H1 (cell line): Measurements from ENCODE around the gene CNN3. TPM values are rescaled to one million over a fixed set of nuclear protein-coding genes. Genes with fewer than 3 reads are reported as not detected.
A peak's percentile ranks its signal among the peaks of the same experiment; 100 is the strongest.

Source experiments
- CTCF ChIA-PET: fragments of 300-600 bp; sonication (Branson Sonifier 250); formaldehyde crosslinking; loops from one replicate; lab custom pipeline; 2021; ENCODE audit not compliant: partially characterized antibody; lab: Charles Lee
- POLR2A ChIA-PET: fragments of 300-600 bp; sonication (Branson Sonifier 250); formaldehyde crosslinking; loops from one replicate; lab custom pipeline; 2021; ENCODE audit warnings: inconsistent platforms; ENCODE audit not compliant: partially characterized antibody; lab: Charles Lee
- DNase-seq, 2 experiments: peaks; one replicate each; pipeline versions ENCODE4 v3.0.0 to v3.0.0-alpha.2; 2010 to 2022; ENCODE audit warnings: low spot score in 2 of 2, low read depth in 1 of 2, mixed read lengths in 1 of 2
- FAIRE-seq: peaks from 2 replicates; lab custom pipeline; 2011; peaks lifted over from hg19 to GRCh38; lab: Jason Lieb, UNC
- H2AFZ ChIP-seq: 2 replicates; pipeline ENCODE4 v1.8.1; 2012; ENCODE audit warnings: low read length, inconsistent platforms
- H2AK5ac ChIP-seq: 2 replicates; pipeline ENCODE4 v1.6.1; 2013; ENCODE audit warnings: low read depth, low read length
- H2BK120ac ChIP-seq: replicated peaks from 2 replicates; pipeline ENCODE3; 2013; ENCODE audit warnings: low read depth, low read length, inconsistent platforms
- H2BK12ac ChIP-seq: 2 replicates; pipeline ENCODE4 v1.6.1; 2013; ENCODE audit warnings: low read depth, low read length
- H2BK15ac ChIP-seq: 2 replicates; pipeline ENCODE4 v1.6.1; 2013; ENCODE audit warnings: low read length
- H2BK20ac ChIP-seq: 2 replicates; pipeline ENCODE4 v1.6.1; 2013; ENCODE audit warnings: low read length
- H2BK5ac ChIP-seq: 2 replicates; pipeline ENCODE4 v1.6.1; 2013; ENCODE audit warnings: low read depth, low read length
- H3K14ac ChIP-seq: 2 replicates; pipeline ENCODE4 v1.6.1; 2013; ENCODE audit warnings: inconsistent platforms; ENCODE audit not compliant: insufficient read length
- H3K18ac ChIP-seq: 2 replicates; pipeline ENCODE4 v1.6.1; 2013; ENCODE audit warnings: low read length; ENCODE audit errors: extremely low read depth
- H3K23ac ChIP-seq: 2 replicates; pipeline ENCODE4 v1.6.1; 2013; ENCODE audit warnings: inconsistent platforms; ENCODE audit not compliant: insufficient read length
- H3K23me2 ChIP-seq: 2 replicates; pipeline ENCODE4 v1.6.1; 2013; ENCODE audit warnings: low read depth, low read length
- H3K27ac ChIP-seq: 2 replicates; pipeline ENCODE4 v1.6.1; 2011; ENCODE audit warnings: low read depth, low read length, inconsistent platforms
- H3K27me3 ChIP-seq, 4 experiments: replicated peaks in 1 of 4; 1 replicate in 1 of 4; 2 replicates in 3 of 4; pipeline versions ENCODE4 v1.6.1 to v1.8.1; 2011 to 2013; ENCODE audit warnings: low read length in 3 of 4, mild to moderate bottlenecking in 3 of 4, inconsistent platforms in 2 of 4, mixed read lengths in 2 of 4, moderate library complexity in 1 of 4; ENCODE audit not compliant: control insufficient read depth in 3 of 4, insufficient read depth in 3 of 4; ENCODE audit errors: extremely low read depth in 1 of 4
- H3K36me3 ChIP-seq, 4 experiments: 2 replicates each; pipeline versions ENCODE4 v1.6.1 to v1.8.1; 2011 to 2013; ENCODE audit warnings: mild to moderate bottlenecking in 4 of 4, low read length in 3 of 4, moderate library complexity in 2 of 4, control low read depth in 1 of 4, inconsistent platforms in 1 of 4; ENCODE audit not compliant: insufficient read depth in 4 of 4, control insufficient read depth in 2 of 4
- H3K4ac ChIP-seq: replicated peaks from 2 replicates; pipeline ENCODE3; 2013; ENCODE audit warnings: low read length, low read depth, mixed read lengths, inconsistent platforms; ENCODE audit not compliant: insufficient read length
- H3K4me1 ChIP-seq, 4 experiments: replicated peaks in 1 of 4; 1 replicate in 1 of 4; 2 replicates in 3 of 4; pipeline versions ENCODE4 v1.6.1 to v1.8.1; 2011 to 2013; ENCODE audit warnings: low read length in 3 of 4, inconsistent platforms in 2 of 4, mixed read lengths in 1 of 4; ENCODE audit not compliant: insufficient read depth in 4 of 4, control insufficient read depth in 3 of 4
- H3K4me2 ChIP-seq, 2 experiments: 2 replicates each; pipeline versions ENCODE4 v1.6.1 to v1.8.1; 2011 to 2013; ENCODE audit warnings: low read depth in 2 of 2, low read length in 2 of 2, control low read depth in 1 of 2, inconsistent platforms in 1 of 2, mild to moderate bottlenecking in 1 of 2; ENCODE audit not compliant: insufficient read depth in 1 of 2
- H3K4me3 ChIP-seq, 4 experiments: fragments of 200-600, 300-600 bp in 1 of 4; sonication (generic), shearing (Covaris generic), sonication (Bioruptor Twin) in 1 of 4; 2 replicates each; pipeline versions ENCODE4 v1.5.1 to v1.8.1; 2011 to 2016; ENCODE audit warnings: low read length in 4 of 4, low read depth in 3 of 4, control low read depth in 2 of 4, inconsistent platforms in 2 of 4, mild to moderate bottlenecking in 2 of 4, mixed read lengths in 1 of 4, moderate library complexity in 1 of 4; ENCODE audit not compliant: insufficient read depth in 2 of 4; ENCODE audit errors: extremely low read depth in 1 of 4
- H3K56ac ChIP-seq: replicated peaks from 2 replicates; pipeline ENCODE3; 2013; ENCODE audit warnings: low read depth, mild to moderate bottlenecking, mixed read lengths, low read length, inconsistent platforms; ENCODE audit not compliant: insufficient read length
- H3K79me1 ChIP-seq: 2 replicates; pipeline ENCODE4 v1.6.1; 2013; ENCODE audit warnings: low read depth, low read length, control low read depth
- H3K79me2 ChIP-seq, 2 experiments: 2 replicates each; pipeline versions ENCODE4 v1.6.1 to v1.8.1; 2012 to 2013; ENCODE audit warnings: low read length in 2 of 2, mild to moderate bottlenecking in 2 of 2, inconsistent platforms in 1 of 2; ENCODE audit not compliant: insufficient read depth in 2 of 2, control insufficient read depth in 1 of 2
- H3K9ac ChIP-seq, 4 experiments: replicated peaks in 1 of 4; 1 replicate in 1 of 4; 2 replicates in 3 of 4; pipeline versions ENCODE4 v1.6.1 to v1.8.1; 2011 to 2013; ENCODE audit warnings: low read depth in 3 of 4, low read length in 3 of 4, control low read depth in 2 of 4, mild to moderate bottlenecking in 2 of 4, moderate library complexity in 2 of 4, inconsistent platforms in 1 of 4; ENCODE audit errors: extremely low read depth in 1 of 4
- H3K9me3 ChIP-seq, 2 experiments: 2 replicates each; pipeline versions ENCODE4 v1.6.1 to v1.8.1; 2012 to 2013; ENCODE audit warnings: mild to moderate bottlenecking in 2 of 2, moderate library complexity in 2 of 2, control low read depth in 1 of 2, inconsistent platforms in 1 of 2, low read depth in 1 of 2, low read length in 1 of 2, mixed read lengths in 1 of 2; ENCODE audit not compliant: insufficient read depth in 2 of 2
- H4K20me1 ChIP-seq, 2 experiments: replicated peaks in 1 of 2; 2 replicates each; pipeline versions ENCODE3 to v1.8.1; 2011 to 2013; ENCODE audit warnings: inconsistent platforms in 2 of 2, low read length in 2 of 2, mild to moderate bottlenecking in 1 of 2; ENCODE audit not compliant: insufficient read depth in 2 of 2, control insufficient read depth in 1 of 2
- H4K5ac ChIP-seq: 2 replicates; pipeline ENCODE4 v1.6.1; 2013; ENCODE audit warnings: low read length, low read depth, mixed read lengths, inconsistent platforms; ENCODE audit not compliant: insufficient read length
- H4K8ac ChIP-seq: 2 replicates; pipeline ENCODE4 v1.8.0; 2013; ENCODE audit warnings: mild to moderate bottlenecking, moderate library complexity, low read length, inconsistent platforms; ENCODE audit not compliant: insufficient read depth; ENCODE audit errors: extremely low read depth
- H4K91ac ChIP-seq: replicated peaks from 2 replicates; pipeline ENCODE3; 2013; ENCODE audit warnings: low read length, mixed read lengths, inconsistent platforms; ENCODE audit not compliant: insufficient read length
- CBX8 ChIP-seq: fragments of 300-800, 300-1000 bp; sonication (generic); IDR thresholded peaks from 2 replicates; pipeline ENCODE4 v1.7.1; 2016; ENCODE audit warnings: low read depth, low read length, borderline replicate concordance
- NRF1 ChIP-seq: IDR thresholded peaks from 2 replicates; pipeline ENCODE4 v1.6.1; 2011; ENCODE audit warnings: mild to moderate bottlenecking, low read depth, low read length, improper control_type of control experiment
- POLR2A ChIP-seq, 2 experiments: IDR thresholded peaks; 1 replicate in 1 of 2; 2 replicates in 1 of 2; pipeline ENCODE4 v1.6.1; 2011; ENCODE audit warnings: low read depth in 2 of 2, low read length in 2 of 2, mild to moderate bottlenecking in 2 of 2; ENCODE audit errors: control extremely low read depth in 1 of 2
- SIN3A ChIP-seq, 2 experiments: IDR thresholded peaks in 1 of 2; conservative IDR thresholded peaks in 1 of 2; 2 replicates each; pipeline ENCODE4 v1.6.1; 2011 to 2012; ENCODE audit warnings: low read length in 2 of 2, improper control_type of control experiment in 1 of 2, low read depth in 1 of 2, mild to moderate bottlenecking in 1 of 2
- SRF ChIP-seq: IDR thresholded peaks from 2 replicates; pipeline ENCODE4 v1.6.1; 2011; ENCODE audit warnings: mild to moderate bottlenecking, low read depth, low read length, moderate library complexity
- TAF1 ChIP-seq: IDR thresholded peaks from 2 replicates; pipeline ENCODE4 v1.6.1; 2011; ENCODE audit warnings: mild to moderate bottlenecking, low read depth, low read length
- WGBS, 2 experiments: shearing (Covaris generic) in 1 of 2; methylation state at CpG; one replicate each; pipeline versions ENCODE4 v1.1.6 to v1.1.7; 2013 to 2015; ENCODE audit warnings: low lambda C conversion rate in 2 of 2, mixed read lengths in 2 of 2, inconsistent platforms in 1 of 2, low coverage in 1 of 2, missing lambda C conversion rate in 1 of 2; ENCODE audit not compliant: insufficient replicate concordance in 2 of 2, insufficient coverage in 1 of 2, insufficient read length in 1 of 2; ENCODE audit errors: extremely low coverage in 1 of 2, missing lambda C conversion rate in 1 of 2; 5-methylcytosine and 5-hydroxymethylcytosine counted together
- polyA plus RNA-seq, 7 experiments: library from polyadenylated mRNA; depleted of rRNA in 3 of 7; stranded (reverse) in 5 of 7; unstranded in 2 of 7; fragments of >200 nt in 5 of 7; fragments of 200-250 nt in 2 of 7; gene quantifications; 1 replicate in 5 of 7; 2 replicates in 1 of 7; 4 replicates in 1 of 7; pipeline versions ENCODE4 v1.2.1 to v1.2.3, GENCODE V29; 2011 to 2013; ENCODE audit warnings: missing spikeins in 2 of 7, mixed read lengths in 2 of 7
- total RNA-seq: library from RNA; stranded (reverse); fragmentation: NEBNext Ultra II Directional; extraction: Animal tissue kit (Norgen Biotek cat#: 25700); gene quantifications from 2 replicates; pipeline ENCODE4 v1.2.1, GENCODE V29; 2021

CNN3 gene
- total and polyA plus RNA-seq, 2 of the 8 experiments (the other 6 are each of a cell fraction or from before 2014, with no cell fraction given), result 134 to 266 TPM

- Histone ChIP-seq H3K4ac (peak overlapping the region; percentile 93), H2BK15ac (peak overlapping the region; percentile 61; the same call in 1 of the 2 replicates), H4K5ac (peak overlapping the region; percentile 81), H3K4me3 (peak overlapping the region; percentile 90 to 98 (median 97)), H3K14ac (peak overlapping the region; percentile 35), H3K9ac (peak overlapping the region; percentile 95 to 97 (median 97)), H3K56ac (peak overlapping the region; percentile 80), H2BK20ac (no peak overlapping the region), H3K9me3 (no peaks in the 10 kb centered on the region), H3K4me2 (peak overlapping the region; percentile 76), H2AK5ac (peak overlapping the region; percentile 78; the same call in 1 of the 2 replicates), H2BK5ac (peak overlapping the region; percentile 96), H4K91ac (peak overlapping the region; percentile 80), H2AFZ (no peak overlapping the region), H4K20me1 (peaks cover 22 to 29% of the 10 kb centered on the region in 2 experiments), H2BK12ac (peak overlapping the region; percentile 85; the same call in 1 of the 2 replicates), H3K79me2 (peaks cover 34 to 78% of the 10 kb centered on the region in 2 experiments), H3K79me1 (peaks cover 8% of the 10 kb centered on the region), H3K23ac (no peak overlapping the region), H3K36me3 (peaks cover 0 to 12% (median 0%) of the 10 kb centered on the region in 4 experiments; a peak in 1 of 8 replicates), H3K27ac (peak overlapping the region; percentile 94), H3K23me2 (peaks cover 7% of the 10 kb centered on the region), H3K27me3 (no peaks in the 10 kb centered on the region), H3K4me1 (peaks cover 4 to 20% (median 14%) of the 10 kb centered on the region in 4 experiments; a peak in 6 of 7 replicates), H3K18ac (peak overlapping the region; percentile 92), H4K8ac (peak overlapping the region; percentile 98), H2BK120ac (peak overlapping the region; percentile 84)
- ChIA-PET CTCF (interaction anchor here (0.9 to 1.5 kb wide), 3 partner anchors 72 to 114 kb away, joined by 3 read pairs; no protein-coding TSS in a partner anchor), POLR2A (interaction anchor here (0.7 to 4.8 kb wide), 19 partner anchors 10 to 147 kb away, joined by 3 to 29 read pairs (median 4); partner anchors contain the start of gene ALG14)
- FAIRE-seq (no peak), DNase-seq (peak in 1 of 2 experiments; percentile 79)
- 2% methylated on average over 52 of the region's 78 CpGs; no CpG with 5 or more reads in 1 of the 2 experiments for WGBS, 2 experiments
- TF ChIP-seq SIN3A (conservative IDR thresholded peaks at IDR 0.05 in 1 of 2, IDR thresholded peaks at IDR 0.05 in 1 of 2; ENCODE audit: low read depth in 1 of 2, low read length in 2 of 2), result no peak; a peak in 1 of 4 replicates
- no peak for TF ChIP-seq CBX8
- no peak for TF ChIP-seq NRF1
- TF ChIP-seq SRF, result no peak
- TF ChIP-seq TAF1, result no peak
- TF ChIP-seq POLR2A (IDR thresholded peaks at IDR 0.05; ENCODE audit: control extremely low read depth in 1 of 2, low read depth in 2 of 2, low read length in 2 of 2), result no peak
Observed at GRCh38 chr1:94926126-94926914, 590 bp downstream of the CNN3 start.
